ENCODE measurements around the gene MORN1. TPM values are rescaled to one million over a fixed set of nuclear protein-coding genes. Genes with fewer than 3 reads are reported as not detected.
"Not testable (repeated sequence)": the region's sequence is repeated elsewhere in the genome, so short reads cannot be mapped to it uniquely, and the experiment has no call there.

MORN1 gene
- total and polyA plus RNA-seq, 2 donors (not counting 3 experiments of a cell fraction or from before 2014, with no cell fraction given) = 4.3 to 6.4 TPM

DNA sequence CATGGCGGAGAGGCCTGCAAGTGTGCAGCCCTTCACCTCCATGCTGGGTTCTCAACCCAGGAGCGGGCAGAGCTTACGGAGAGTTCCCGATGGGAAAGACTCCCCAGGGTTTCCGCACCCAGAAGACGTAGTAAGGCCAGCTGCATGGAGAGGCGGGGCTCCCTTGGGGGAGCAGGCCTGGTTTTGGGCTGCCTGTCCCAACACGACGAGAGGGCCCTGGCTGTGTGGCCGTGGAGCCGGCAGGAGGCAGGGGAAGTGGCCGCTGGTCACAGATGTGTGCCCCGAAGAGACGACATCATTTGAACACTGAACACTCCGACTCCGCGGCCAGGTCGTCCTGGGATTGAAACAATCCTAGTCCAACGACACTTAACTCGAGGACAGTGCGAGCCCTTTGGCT is 57.0 kb downstream of the MORN1 start:
- H3K79me2 ChIP-seq (ENCODE audit: control insufficient read depth, insufficient read depth, low read length) = no peaks in the 10 kb centered on the region
- H3K4me3 ChIP-seq (replicated peaks in 1 of 3; ENCODE audit: insufficient read depth in 1 of 3, low read depth in 1 of 3, low read length in 3 of 3) = no peak overlapping the region
- no peak overlapping the region for H3K27ac ChIP-seq (ENCODE audit: insufficient read depth, low read depth, low read length)
- H3K4me2 ChIP-seq (ENCODE audit: insufficient read depth, low read length) = no peak overlapping the region
- ChIA-PET POLR2A (no interaction called here), CTCF (no interaction called here)
- no TSS peak for BruUV-seq (replicated peaks)
- H3K9me3 ChIP-seq (replicated peaks; ENCODE audit: control insufficient read depth, insufficient read depth, low read length) = no peaks in the 10 kb centered on the region
- intact Hi-C loops (cut with micrococcal nuclease) (no loop called here), dilution Hi-C loops (cut with MboI; ENCODE audit: extremely low pct_ligation_motif_present, low sequenced_read_pairs) (no loop called here)
- H3K36me3 ChIP-seq (ENCODE audit: control insufficient read depth in 2 of 2, extremely low read depth in 1 of 2, insufficient read depth in 2 of 2, low read length in 2 of 2) = no peaks in the 10 kb centered on the region
- no peak overlapping the region for H2AFZ ChIP-seq (ENCODE audit: low read depth, low read length)
- FAIRE-seq (no peak), DNase-seq (ENCODE audit: low read depth, low spot score) (no peak)
- H3K27me3 ChIP-seq (ENCODE audit: control insufficient read depth in 2 of 2, insufficient read depth in 2 of 2, low read length in 2 of 2) = no peaks in the 10 kb centered on the region
- H3K4me1 ChIP-seq (ENCODE audit: control insufficient read depth, extremely low read depth, insufficient read depth, low read length) = no peaks in the 10 kb centered on the region
- H3K9me1 ChIP-seq (replicated peaks; ENCODE audit: control insufficient read depth, extremely low read depth, insufficient read depth, low read length) = no peaks in the 10 kb centered on the region
- TF ChIP-seq POLR2AphosphoS5 (IDR thresholded peaks at IDR 0.05; ENCODE audit: insufficient read depth, low read depth, low read length) = no peak
- no peak for TF ChIP-seq JUN (IDR thresholded peaks at IDR 0.05; ENCODE audit: borderline replicate concordance, insufficient read depth, insufficient read length, low read depth)
- TF ChIP-seq GATA2 (IDR thresholded peaks at IDR 0.05; ENCODE audit: insufficient read depth, insufficient read length, low read depth, low read length) = no peak
- TF ChIP-seq, protein P1, sequence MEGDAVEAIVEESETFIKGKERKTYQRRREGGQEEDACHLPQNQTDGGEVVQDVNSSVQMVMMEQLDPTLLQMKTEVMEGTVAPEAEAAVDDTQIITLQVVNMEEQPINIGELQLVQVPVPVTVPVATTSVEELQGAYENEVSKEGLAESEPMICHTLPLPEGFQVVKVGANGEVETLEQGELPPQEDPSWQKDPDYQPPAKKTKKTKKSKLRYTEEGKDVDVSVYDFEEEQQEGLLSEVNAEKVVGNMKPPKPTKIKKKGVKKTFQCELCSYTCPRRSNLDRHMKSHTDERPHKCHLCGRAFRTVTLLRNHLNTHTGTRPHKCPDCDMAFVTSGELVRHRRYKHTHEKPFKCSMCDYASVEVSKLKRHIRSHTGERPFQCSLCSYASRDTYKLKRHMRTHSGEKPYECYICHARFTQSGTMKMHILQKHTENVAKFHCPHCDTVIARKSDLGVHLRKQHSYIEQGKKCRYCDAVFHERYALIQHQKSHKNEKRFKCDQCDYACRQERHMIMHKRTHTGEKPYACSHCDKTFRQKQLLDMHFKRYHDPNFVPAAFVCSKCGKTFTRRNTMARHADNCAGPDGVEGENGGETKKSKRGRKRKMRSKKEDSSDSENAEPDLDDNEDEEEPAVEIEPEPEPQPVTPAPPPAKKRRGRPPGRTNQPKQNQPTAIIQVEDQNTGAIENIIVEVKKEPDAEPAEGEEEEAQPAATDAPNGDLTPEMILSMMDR (IDR thresholded peaks at IDR 0.05; ENCODE audit: extremely low read depth in 1 of 2, insufficient read depth in 1 of 2, low read depth in 1 of 2, low read length in 2 of 2) = no peak
- TF ChIP-seq POLR2A (IDR thresholded peaks at IDR 0.05; ENCODE audit: low read depth, low read length) = no peak
- no peak for TF ChIP-seq MAX (IDR thresholded peaks at IDR 0.05; ENCODE audit: insufficient read depth, insufficient read length)
- no peak for TF ChIP-seq MYC (IDR thresholded peaks at IDR 0.05; ENCODE audit: low read depth, low read length)
- TF ChIP-seq FOS (IDR thresholded peaks at IDR 0.05; ENCODE audit: borderline replicate concordance, insufficient read depth, low read length) = no peak
- TF ChIP-seq EZH2 (IDR thresholded peaks at IDR 0.05; ENCODE audit: borderline replicate concordance, low read depth, low read length, severe bottlenecking) = no peak
- H4K20me1 ChIP-seq (replicated peaks; ENCODE audit: control insufficient read depth, extremely low read depth, insufficient read depth, low read length) = no peaks in the 10 kb centered on the region
- H3K9ac ChIP-seq (replicated peaks; ENCODE audit: extremely low read depth, insufficient read depth, low read length) = no peak overlapping the region

DNA sequence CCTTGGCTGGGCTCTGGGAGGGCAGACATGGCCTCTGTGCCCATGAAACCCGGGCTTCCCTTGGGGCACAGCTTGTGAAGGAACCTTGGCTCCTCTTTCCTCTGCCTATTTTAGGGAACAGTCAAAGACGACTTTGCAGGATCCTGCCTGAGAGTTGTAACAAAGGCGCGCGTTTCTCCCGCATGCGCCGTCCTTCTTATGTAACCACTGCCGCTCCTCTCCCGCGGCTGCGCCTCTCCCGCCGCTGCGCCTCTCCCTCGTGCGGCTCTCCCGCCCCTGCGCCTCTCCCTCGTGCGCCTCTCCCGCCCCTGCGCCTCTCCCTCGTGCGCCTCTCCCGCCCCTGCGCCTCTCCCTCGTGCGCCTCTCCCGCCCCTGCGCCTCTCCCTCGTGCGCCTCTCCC is 59.8 kb downstream of the MORN1 start:
- not testable (repeated sequence) for H3K4me3 ChIP-seq (replicated peaks in 1 of 3; ENCODE audit: insufficient read depth in 1 of 3, low read depth in 1 of 3, low read length in 3 of 3)

More for the DNA sequence above, 59.8 kb downstream of the MORN1 start:
- H3K9me1 ChIP-seq (replicated peaks; ENCODE audit: control insufficient read depth, extremely low read depth, insufficient read depth, low read length); BruUV-seq (replicated peaks); H3K4me1 ChIP-seq (ENCODE audit: control insufficient read depth, extremely low read depth, insufficient read depth, low read length); H3K36me3 ChIP-seq (ENCODE audit: control insufficient read depth in 2 of 2, extremely low read depth in 1 of 2, insufficient read depth in 2 of 2, low read length in 2 of 2); H2AFZ ChIP-seq (ENCODE audit: low read depth, low read length); H3K9me3 ChIP-seq (replicated peaks; ENCODE audit: control insufficient read depth, insufficient read depth, low read length); H4K20me1 ChIP-seq (replicated peaks; ENCODE audit: control insufficient read depth, extremely low read depth, insufficient read depth, low read length); H3K79me2 ChIP-seq (ENCODE audit: control insufficient read depth, insufficient read depth, low read length); H3K9ac ChIP-seq (replicated peaks; ENCODE audit: extremely low read depth, insufficient read depth, low read length); FAIRE-seq; H3K27me3 ChIP-seq (ENCODE audit: control insufficient read depth in 2 of 2, insufficient read depth in 2 of 2, low read length in 2 of 2); H3K4me2 ChIP-seq (ENCODE audit: insufficient read depth, low read length); dilution Hi-C loops (cut with MboI; ENCODE audit: extremely low pct_ligation_motif_present, low sequenced_read_pairs); DNase-seq (ENCODE audit: low read depth, low spot score); H3K27ac ChIP-seq (ENCODE audit: insufficient read depth, low read depth, low read length); intact Hi-C loops (cut with micrococcal nuclease); POLR2A ChIA-PET: not testable (repeated sequence)
- CTCF ChIA-PET = interaction anchor here (1.2 kb wide), 1 partner anchor 127 kb away, joined by 3 read pairs; no protein-coding TSS in a partner anchor
